Hematopoietic multipotent progenitor cell treated with erythropoietin and hydrocortisone succinate and interleukin-3 and kit ligand, for 17 days (in vitro differentiated cells): ENCODE measurements around the gene PCBP3.
"Not testable (repeated sequence)": the region's sequence is repeated elsewhere in the genome, so short reads cannot be mapped to it uniquely, and the experiment has no call there.

ENCODE experiments used
- DNase-seq: peaks from one replicate; pipeline ENCODE4 v3.0.0-alpha.2; 2015; ENCODE audit warnings: low spot score

The PCBP3 gene

DNA sequence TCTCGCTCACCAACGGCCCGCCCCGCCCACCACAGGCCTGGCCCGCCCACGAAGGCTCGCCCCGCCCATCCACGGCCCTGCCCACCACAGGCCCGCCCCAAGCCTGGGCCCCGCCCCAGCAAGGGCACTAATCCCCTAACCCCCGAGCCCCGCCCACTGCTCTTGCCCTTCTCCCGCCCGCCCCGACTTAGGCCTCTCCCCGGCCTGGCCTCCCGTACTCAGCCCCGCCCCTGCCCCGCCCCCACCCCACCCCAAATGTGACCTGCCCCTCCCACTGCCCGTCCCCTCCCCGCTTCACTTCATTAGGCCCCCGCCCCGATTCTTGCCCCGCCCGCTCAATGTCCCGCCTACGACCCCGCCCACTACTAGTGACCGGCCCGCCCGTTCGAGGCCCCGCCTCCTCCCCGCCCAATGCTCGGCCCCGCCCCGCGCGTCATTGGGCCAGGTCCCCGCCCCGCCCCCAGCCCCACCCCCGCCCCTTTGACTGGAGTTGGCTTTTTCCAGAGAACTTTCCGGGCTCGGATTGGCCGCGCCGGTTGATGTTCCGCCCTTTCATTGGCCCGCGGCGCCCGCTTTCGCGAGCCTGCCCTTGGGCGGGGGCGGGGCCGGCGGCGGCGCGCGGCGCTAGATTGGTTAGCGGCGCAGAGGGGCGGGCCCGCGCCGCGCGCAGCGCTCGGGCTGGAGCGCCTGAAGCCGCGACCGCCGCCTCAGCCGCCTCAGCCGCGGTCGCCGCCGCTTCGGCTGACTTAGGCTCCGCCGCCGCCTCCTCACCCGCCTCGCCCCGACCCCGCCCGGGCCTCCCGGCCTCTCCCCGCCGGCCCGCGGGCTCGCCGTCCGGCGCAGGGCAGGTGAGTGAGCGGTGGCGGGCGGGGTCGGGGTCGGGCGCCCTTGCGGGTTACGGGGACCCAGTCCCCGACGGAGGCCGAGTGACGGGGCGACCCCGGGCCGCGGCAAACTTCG is at the start of gene PCBP3:
PCBP3 (plus strand) TSS at position 705 of the 960 bp plus-strand sequence. CDS start 206,361 bp downstream, outside the sequence.
- peak; percentile 75 for DNase-seq

- DNase-seq = no peak
These were observed 48.6 kb upstream of the PCBP3 start for GRCh38 chr21:45594721-45595489.

GRCh38 chr21:45595574-45596295 is 47.8 kb upstream of the PCBP3 start:
- no peak for DNase-seq

DNA sequence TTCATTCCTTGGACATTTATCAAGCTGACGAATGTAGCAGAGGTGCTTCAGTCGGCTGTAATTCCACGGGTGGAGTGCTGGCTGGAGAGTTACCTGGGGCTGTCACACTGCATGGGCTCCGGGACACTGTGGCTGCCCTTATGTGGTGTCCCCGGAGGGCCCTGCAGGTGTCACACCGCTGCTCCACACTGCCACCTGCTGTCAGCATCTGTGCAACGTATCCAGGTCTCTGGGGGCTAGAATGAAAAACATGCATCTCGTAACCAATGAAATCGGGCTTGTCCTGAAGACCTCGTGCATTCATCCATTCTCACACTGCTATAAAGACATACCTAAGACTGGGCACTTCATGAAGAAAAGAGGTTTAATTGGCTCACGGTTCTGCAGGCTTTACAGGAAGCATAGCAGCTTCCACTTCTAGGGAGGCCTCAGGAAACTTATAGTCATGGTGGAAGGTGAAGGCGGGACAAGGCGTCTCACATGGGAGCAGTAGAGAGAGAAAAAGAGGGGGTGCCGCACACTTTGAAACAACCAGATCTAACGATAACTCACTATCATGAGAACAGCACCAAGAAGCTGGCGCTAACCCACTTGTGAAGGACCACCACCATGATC is 46.7 kb upstream of the PCBP3 start:
- DNase-seq = peak; percentile 54

GRCh38 chr21:45598109-45598508 is 45.4 kb upstream of the PCBP3 start:
- DNase-seq = no peak

DNA sequence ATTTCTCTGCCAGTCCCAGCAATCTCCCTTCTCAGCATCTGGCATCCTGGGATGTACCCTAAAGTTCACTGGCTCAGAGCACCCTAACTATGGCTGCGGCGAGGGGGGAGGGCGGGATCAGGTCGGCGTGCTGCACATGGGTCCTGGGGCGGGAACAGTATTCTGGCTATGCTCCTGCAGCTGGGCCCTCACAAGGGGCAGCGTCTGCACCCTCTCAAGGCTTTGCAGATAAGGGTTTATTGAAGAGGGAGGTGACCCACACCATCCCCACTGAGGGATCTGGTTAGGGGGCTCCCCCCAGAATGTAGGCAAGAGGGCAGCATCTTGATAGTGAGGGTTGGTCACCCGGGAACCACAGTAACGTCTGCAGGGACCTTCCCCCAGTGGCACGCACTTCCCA is 44.9 kb upstream of the PCBP3 start:
- no peak for DNase-seq

- DNase-seq = no peak
These were observed 44.4 kb upstream of the PCBP3 start for GRCh38 chr21:45599146-45599581.

- no peak for DNase-seq
These were observed 43.3 kb upstream of the PCBP3 start for GRCh38 chr21:45600248-45600647.

GRCh38 chr21:45601551-45601950 is 42.0 kb upstream of the PCBP3 start:
- no peak for DNase-seq

DNA sequence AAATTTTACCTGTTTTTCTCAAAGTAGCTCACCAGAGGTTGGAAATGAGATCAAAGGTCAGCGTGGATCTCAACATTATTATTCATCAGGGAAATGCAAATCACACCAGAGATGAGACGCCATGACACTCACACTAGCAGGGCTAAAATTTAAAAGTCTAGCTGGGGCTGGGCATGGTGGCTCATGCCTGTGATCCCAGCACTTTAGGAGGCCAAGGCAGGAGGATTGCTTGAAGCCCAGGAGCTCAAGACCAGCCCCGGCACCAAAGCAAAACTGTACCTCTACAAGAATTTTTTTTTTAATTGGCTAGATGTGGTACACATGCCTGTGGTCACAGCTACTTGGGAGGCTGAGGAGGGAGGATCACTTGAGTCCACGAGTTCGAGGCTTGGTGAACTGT is 41.4 kb upstream of the PCBP3 start:
- no peak for DNase-seq

- no peak for DNase-seq
These were observed 40.0 kb upstream of the PCBP3 start for GRCh38 chr21:45603481-45603880.

- DNase-seq = not testable (repeated sequence)
These were observed 38.8 kb upstream of the PCBP3 start for GRCh38 chr21:45604681-45605080.

DNA sequence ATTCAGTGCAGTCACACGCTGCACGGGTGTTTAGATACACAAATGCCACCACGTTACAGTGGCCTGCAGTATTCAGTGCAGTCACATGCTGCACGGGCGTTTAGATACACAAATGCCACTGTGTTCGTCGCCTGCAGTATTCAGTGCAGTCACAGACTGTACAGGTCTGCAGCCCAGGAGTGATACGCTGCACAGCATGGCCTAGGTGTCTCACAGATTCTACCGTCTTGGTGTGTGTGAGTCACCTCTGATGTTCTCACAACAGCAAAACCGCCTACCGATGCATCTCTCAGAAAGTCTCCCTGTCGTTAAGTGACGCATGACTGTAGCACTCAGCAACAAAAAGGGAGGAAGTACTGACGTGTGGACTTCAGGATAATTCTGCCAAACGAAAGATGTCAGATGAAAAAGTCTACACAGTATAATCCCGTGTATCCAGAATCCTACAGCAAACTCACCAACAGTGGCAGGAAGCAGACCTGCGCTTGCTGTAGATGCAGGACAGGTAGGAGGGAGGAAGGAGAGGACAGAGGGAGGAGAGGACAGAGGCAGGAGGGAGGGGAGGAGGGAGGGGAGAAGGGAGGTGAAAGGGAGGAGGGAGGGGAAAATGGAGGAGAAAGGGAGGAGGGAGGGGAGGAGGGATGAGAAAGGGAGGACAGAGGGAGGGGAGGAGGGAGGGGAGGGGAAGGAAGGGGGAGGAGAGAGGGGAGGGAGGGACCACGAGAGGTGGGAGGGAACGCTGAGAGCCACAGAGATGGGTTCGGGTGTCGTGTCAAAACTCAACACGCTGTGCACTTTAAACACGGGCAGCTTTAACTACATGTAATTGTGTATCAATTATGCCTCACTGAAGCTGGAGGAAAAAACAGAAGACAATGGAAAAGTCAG is 36.3 kb upstream of the PCBP3 start:
- DNase-seq = no peak

DNA sequence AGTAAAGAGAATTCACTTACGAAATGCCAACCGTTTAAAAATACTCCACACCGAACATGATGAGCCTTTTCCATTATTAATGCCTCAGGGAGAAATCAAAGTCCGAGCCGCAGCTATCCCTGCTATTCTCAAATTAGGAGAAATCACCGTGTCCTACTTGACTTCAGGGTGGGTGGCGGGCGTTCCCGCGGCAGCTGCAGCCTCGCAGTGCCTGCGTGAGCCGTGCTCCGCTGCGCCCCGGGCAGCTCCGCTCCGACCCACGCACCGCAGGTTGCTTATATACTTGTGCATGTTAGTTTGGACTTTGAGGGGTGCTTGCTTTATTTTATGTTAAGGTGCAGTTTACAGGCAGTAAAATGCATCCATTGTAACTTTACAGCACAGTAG is 35.6 kb upstream of the PCBP3 start:
- no peak for DNase-seq

DNA sequence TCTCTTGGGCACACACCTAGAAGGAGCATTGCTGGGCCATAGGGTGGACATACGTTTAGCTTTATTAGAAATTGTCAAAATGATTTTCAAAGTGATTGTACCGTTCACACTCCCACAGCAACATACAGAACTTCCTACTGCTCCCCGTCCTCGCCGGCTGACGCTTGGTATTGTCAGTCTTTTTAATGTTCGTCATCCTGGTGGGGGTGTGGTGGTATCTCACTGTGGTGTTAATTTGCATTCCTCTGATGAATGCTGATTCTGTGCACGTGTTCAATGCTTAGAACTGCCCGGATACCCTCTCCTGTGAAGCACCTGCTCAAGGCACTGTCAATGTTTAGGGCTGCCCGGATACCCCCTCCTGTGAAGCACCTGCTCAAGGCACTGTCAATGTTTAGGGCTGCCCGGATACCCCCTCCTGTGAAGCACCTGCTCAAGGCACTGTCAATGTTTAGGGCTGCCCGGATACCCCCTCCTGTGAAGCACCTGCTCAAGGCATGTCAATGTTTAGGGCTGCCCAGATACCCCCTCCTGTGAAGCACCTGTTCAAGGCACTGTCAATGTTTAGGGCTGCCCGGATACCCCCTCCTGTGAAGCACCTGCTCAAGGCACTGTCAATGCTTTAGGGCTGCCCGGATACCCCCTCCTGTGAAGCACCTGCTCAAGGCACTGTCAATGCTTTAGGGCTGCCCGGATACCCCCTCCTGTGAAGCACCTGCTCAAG is 34.6 kb upstream of the PCBP3 start:
- not testable (repeated sequence) for DNase-seq

DNA sequence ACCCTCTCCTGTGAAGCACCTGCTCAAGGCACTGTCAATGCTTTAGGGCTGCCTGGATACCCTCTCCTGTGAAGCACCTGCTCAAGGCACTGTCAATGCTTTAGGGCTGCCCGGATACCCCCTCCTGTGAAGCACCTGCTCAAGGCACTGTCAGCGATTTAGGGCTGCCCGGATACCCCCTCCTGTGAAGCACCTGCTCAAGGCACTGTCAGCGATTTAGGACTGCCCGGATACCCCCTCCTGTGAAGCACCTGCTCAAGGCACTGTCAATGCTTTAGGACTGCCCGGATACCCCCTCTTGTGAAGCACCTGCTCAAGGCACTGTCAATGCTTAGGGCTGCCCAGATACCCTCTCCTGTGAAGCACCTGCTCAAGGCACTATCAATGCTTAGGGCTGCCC is 33.9 kb upstream of the PCBP3 start:
- not testable (repeated sequence) for DNase-seq

GRCh38 chr21:45611296-45611695 is 32.2 kb upstream of the PCBP3 start:
- DNase-seq = no peak

- DNase-seq = no peak
These were observed 31.4 kb upstream of the PCBP3 start for GRCh38 chr21:45611939-45612664.

GRCh38 chr21:45612665-45613019 is 30.9 kb upstream of the PCBP3 start:
- not testable (repeated sequence) for DNase-seq

DNA sequence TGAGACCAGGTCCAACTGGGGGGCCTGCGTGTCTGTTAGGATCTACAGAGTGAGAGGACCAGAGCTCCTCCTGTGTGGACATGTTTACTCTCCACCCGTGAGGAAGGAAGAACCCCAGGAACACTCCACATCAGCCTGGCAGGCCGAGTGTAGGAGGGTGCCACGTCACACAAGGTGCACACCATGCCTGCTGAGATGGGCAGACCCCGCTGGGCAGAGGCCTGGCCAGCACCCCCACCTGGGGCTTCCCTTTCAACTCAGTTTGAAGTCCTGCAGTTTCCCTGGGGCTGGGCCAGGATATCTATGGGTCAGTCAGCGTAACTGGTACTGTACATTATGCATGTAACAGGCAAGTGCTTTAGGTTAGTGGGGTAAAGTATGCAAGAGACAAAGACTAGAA is 30.1 kb upstream of the PCBP3 start:
- DNase-seq = no peak
